ENCODE measurements around the gene KCNG1. TPM values are rescaled to one million over a fixed set of nuclear protein-coding genes. Genes with fewer than 3 reads are reported as not detected.

The KCNG1 gene
- total and polyA plus RNA-seq, 2 experiments from 2014 or later, result 8.1 to 26.3 TPM

GRCh38 chr20:51062065-51062464 is 39.2 kb upstream of the KCNG1 start:
- Histone ChIP-seq H3K4me2 (no peak overlapping the region), H2AFZ (0 out of 2 replicates have a peak overlapping the region, but pooled peaks have one; percentile 69), H3F3A (replicated peaks; ENCODE audit: low read depth) (no peaks in the 10 kb centered on the region), H3K36me3 (ENCODE audit: insufficient read depth) (no peaks in the 10 kb centered on the region), H3K9me2 (ENCODE audit: insufficient read depth) (no peaks in the 10 kb centered on the region), H3K4me3 (no peak overlapping the region), H3K27me3 (ENCODE audit: insufficient read depth) (no peaks in the 10 kb centered on the region), H3K27ac (ENCODE audit: low read depth) (no peak overlapping the region), H4K20me1 (replicated peaks; ENCODE audit: insufficient read depth) (no peaks in the 10 kb centered on the region), H3K79me2 (replicated peaks; ENCODE audit: insufficient read depth) (no peaks in the 10 kb centered on the region), H3K4me1 (ENCODE audit: insufficient read depth) (peaks cover 11% of the 10 kb centered on the region; the same call in 1 of the 2 replicates)
- Mint-ChIP-seq H3K4me1 (peaks cover 13% of the 10 kb centered on the region), H3K9me3 (no peaks in the 10 kb centered on the region; the same call in 2 of the 3 replicates), H3K4me3 (no peak overlapping the region), H3K27me3 (ENCODE audit: insufficient read depth, low read depth, poor library complexity) (peaks cover 3% of the 10 kb centered on the region), H3K36me3 (ENCODE audit: low read depth) (no peaks in the 10 kb centered on the region), H3K27ac (no peak overlapping the region)
- DNase-seq (ENCODE audit: low spot score) (no peak), ATAC-seq (no peak)
- TF ChIP-seq EZH2 (IDR thresholded peaks at IDR 0.05; ENCODE audit: low read depth, unreplicated experiment) (no peak), CTCF (conservative IDR thresholded peaks at IDR 0.05; ENCODE audit: low read depth in 2 of 2) (no peak)

GRCh38 chr20:51061418-51062045 is 38.6 kb upstream of the KCNG1 start:
- H4K20me1 ChIP-seq (replicated peaks; ENCODE audit: insufficient read depth), result no peaks in the 10 kb centered on the region
- no peak for ATAC-seq
- H3K27me3 Mint-ChIP-seq (ENCODE audit: insufficient read depth, low read depth, poor library complexity), result peaks cover 3% of the 10 kb centered on the region
- H3K4me3 Mint-ChIP-seq, result no peak overlapping the region
- H3K4me2 ChIP-seq, result no peak overlapping the region
- no peaks in the 10 kb centered on the region for H3F3A ChIP-seq (replicated peaks; ENCODE audit: low read depth)
- no peak overlapping the region for H3K27ac Mint-ChIP-seq
- H3K4me1 Mint-ChIP-seq, result peaks cover 13% of the 10 kb centered on the region
- peaks cover 11% of the 10 kb centered on the region; the same call in 1 of the 2 replicates for H3K4me1 ChIP-seq (ENCODE audit: insufficient read depth)
- no peak overlapping the region for H3K27ac ChIP-seq (ENCODE audit: low read depth)
- H3K9me3 Mint-ChIP-seq, result no peaks in the 10 kb centered on the region; the same call in 2 of the 3 replicates
- H2AFZ ChIP-seq, result no peak overlapping the region
- H3K4me3 ChIP-seq, result no peak overlapping the region
- no peak for DNase-seq (ENCODE audit: low spot score)
- H3K79me2 ChIP-seq (replicated peaks; ENCODE audit: insufficient read depth), result no peaks in the 10 kb centered on the region
- H3K9me2 ChIP-seq (ENCODE audit: insufficient read depth), result no peaks in the 10 kb centered on the region
- H3K27me3 ChIP-seq (ENCODE audit: insufficient read depth), result no peaks in the 10 kb centered on the region
- H3K36me3 Mint-ChIP-seq (ENCODE audit: low read depth), result no peaks in the 10 kb centered on the region
- no peaks in the 10 kb centered on the region for H3K36me3 ChIP-seq (ENCODE audit: insufficient read depth)
- TF ChIP-seq ETS1 (IDR thresholded peaks at IDR 0.05), result no peak
- TF ChIP-seq ZNF114 (CRISPR knock-in tag; IDR thresholded peaks at IDR 0.05), result no peak
- TF ChIP-seq EZH2 (IDR thresholded peaks at IDR 0.05; ENCODE audit: low read depth, unreplicated experiment), result no peak
- TF ChIP-seq NANOG (IDR thresholded peaks at IDR 0.05; ENCODE audit: borderline replicate concordance), result no peak
- no peak for TF ChIP-seq ZNF462 (CRISPR knock-in tag; IDR thresholded peaks at IDR 0.05)
- no peak for TF ChIP-seq EZH2phosphoT487 (IDR thresholded peaks at IDR 0.05; ENCODE audit: unreplicated experiment)
- TF ChIP-seq STAT1 (IDR thresholded peaks at IDR 0.05; ENCODE audit: unreplicated experiment), result no peak
- no peak for TF ChIP-seq JUNB (IDR thresholded peaks at IDR 0.05; ENCODE audit: unreplicated experiment)
- no peak for TF ChIP-seq CTCF (conservative IDR thresholded peaks at IDR 0.05; ENCODE audit: low read depth in 2 of 2)
